ENCODE results near the gene GTF2F2. TPM values are rescaled to one million over a fixed set of nuclear protein-coding genes. Genes with fewer than 3 reads are reported as not detected.

Gene GTF2F2
- total and polyA plus RNA-seq, 7 donors: 18.5 to 32.7 (median 28.5) TPM

- Histone ChIP-seq H3K27ac (no peak overlapping the region), H3K27me3 (no peaks in the 10 kb centered on the region), H3K4me3 (no peak overlapping the region), H3K9me3 (no peaks in the 10 kb centered on the region), H3K36me3 (no peaks in the 10 kb centered on the region), H3K4me1 (peaks cover 0 to 4% (median 0%) of the 10 kb centered on the region in 4 donors)
- no peak for TF ChIP-seq POLR2A (IDR thresholded peaks at IDR 0.05)
- TF ChIP-seq POLR2AphosphoS5 (IDR thresholded peaks at IDR 0.05): no peak
- TF ChIP-seq EP300 (IDR thresholded peaks at IDR 0.05): no peak
- no peak for TF ChIP-seq CTCF (IDR thresholded peaks at IDR 0.05)
- no peak for DNase-seq
- intact Hi-C loops (cut with DNase I): no loop called here
- 53 to 60% methylated on average over 1 of the region's 1 CpG for WGBS, 2 donors
These were observed 12.8 kb upstream of the GTF2F2 start for GRCh38 chr13:45107539-45107938.

GRCh38 chr13:45108716-45109101, 11.6 kb upstream of the GTF2F2 start:
- Histone ChIP-seq H3K9me3 (no peaks in the 10 kb centered on the region), H3K4me1 (no peaks in the 10 kb centered on the region), H3K4me3 (no peak overlapping the region), H3K27ac (no peak overlapping the region), H3K27me3 (no peaks in the 10 kb centered on the region), H3K36me3 (no peaks in the 10 kb centered on the region)
- 61 to 70% methylated on average over 11 of the region's 11 CpGs for WGBS, 2 donors
- no peak for DNase-seq
- intact Hi-C loops (cut with DNase I): no loop called here
- TF ChIP-seq EP300 (IDR thresholded peaks at IDR 0.05) (no peak), POLR2AphosphoS5 (IDR thresholded peaks at IDR 0.05) (no peak), POLR2A (IDR thresholded peaks at IDR 0.05) (no peak), CTCF (IDR thresholded peaks at IDR 0.05) (no peak)

- H3K4me1 ChIP-seq: no peaks in the 10 kb centered on the region
- no peaks in the 10 kb centered on the region for H3K9me3 ChIP-seq
- no peak overlapping the region for H3K27ac ChIP-seq
- no peak for DNase-seq
- 68 to 85% methylated on average over 5 of the region's 5 CpGs for WGBS, 2 donors
- no peak overlapping the region for H3K4me3 ChIP-seq
- intact Hi-C loops (cut with DNase I): no loop called here
- no peaks in the 10 kb centered on the region for H3K27me3 ChIP-seq
- TF ChIP-seq EP300 (IDR thresholded peaks at IDR 0.05): no peak
- TF ChIP-seq POLR2A (IDR thresholded peaks at IDR 0.05): no peak
- TF ChIP-seq CTCF (IDR thresholded peaks at IDR 0.05): no peak
- no peak for TF ChIP-seq POLR2AphosphoS5 (IDR thresholded peaks at IDR 0.05)
- no peaks in the 10 kb centered on the region for H3K36me3 ChIP-seq
These were observed 11.1 kb upstream of the GTF2F2 start for GRCh38 chr13:45109102-45109720.

- WGBS, 2 donors: 48 to 70% methylated on average over 4 of the region's 4 CpGs
- no peak for DNase-seq
- H3K27ac ChIP-seq: no peak overlapping the region
- no peaks in the 10 kb centered on the region for H3K36me3 ChIP-seq
- no peaks in the 10 kb centered on the region for H3K4me1 ChIP-seq
- H3K4me3 ChIP-seq: no peak overlapping the region
- no peak for TF ChIP-seq POLR2AphosphoS5 (IDR thresholded peaks at IDR 0.05)
- TF ChIP-seq CTCF (IDR thresholded peaks at IDR 0.05): no peak
- TF ChIP-seq EP300 (IDR thresholded peaks at IDR 0.05): no peak
- no peak for TF ChIP-seq POLR2A (IDR thresholded peaks at IDR 0.05)
- H3K9me3 ChIP-seq: no peaks in the 10 kb centered on the region
- intact Hi-C loops (cut with DNase I): no loop called here
- H3K27me3 ChIP-seq: no peaks in the 10 kb centered on the region
These were observed 6.8 kb upstream of the GTF2F2 start for GRCh38 chr13:45113233-45114224.
